GM06990 (cell line): ENCODE results near the gene DDRGK1.

Experiments used
- DNase-seq: peaks from one replicate; pipeline ENCODE4 v3.0.0-alpha.2; 2011; ENCODE audit not compliant: insufficient read length; ENCODE audit errors: extremely low read depth
- H3K27me3 ChIP-seq: replicated peaks from 2 replicates; pipeline ENCODE4 v1.6.0; 2011; ENCODE audit warnings: low read length; ENCODE audit not compliant: control insufficient read depth, insufficient read depth
- H3K36me3 ChIP-seq: 2 replicates; pipeline ENCODE4 v1.5.1; 2011; ENCODE audit warnings: low read length; ENCODE audit not compliant: control insufficient read depth, insufficient read depth
- H3K4me3 ChIP-seq: replicated peaks from 2 replicates; pipeline ENCODE4 v1.5.1; 2011; ENCODE audit warnings: low read depth, mild to moderate bottlenecking, control low read depth, low read length
- TF ChIP-seq, protein P1 (sequence below): IDR thresholded peaks from 2 replicates; pipeline ENCODE4 v1.5.1; 2011; ENCODE audit warnings: low read length, control low read depth, mild to moderate bottlenecking, inconsistent platforms; ENCODE audit not compliant: insufficient read depth, poor library complexity, severe bottlenecking

DDRGK1 gene

GRCh38 chr20:3213226-3213625, 8.7 kb upstream of the DDRGK1 start:
- H3K36me3 ChIP-seq, result peaks cover 15% of the 10 kb centered on the region
- TF ChIP-seq, protein P1, sequence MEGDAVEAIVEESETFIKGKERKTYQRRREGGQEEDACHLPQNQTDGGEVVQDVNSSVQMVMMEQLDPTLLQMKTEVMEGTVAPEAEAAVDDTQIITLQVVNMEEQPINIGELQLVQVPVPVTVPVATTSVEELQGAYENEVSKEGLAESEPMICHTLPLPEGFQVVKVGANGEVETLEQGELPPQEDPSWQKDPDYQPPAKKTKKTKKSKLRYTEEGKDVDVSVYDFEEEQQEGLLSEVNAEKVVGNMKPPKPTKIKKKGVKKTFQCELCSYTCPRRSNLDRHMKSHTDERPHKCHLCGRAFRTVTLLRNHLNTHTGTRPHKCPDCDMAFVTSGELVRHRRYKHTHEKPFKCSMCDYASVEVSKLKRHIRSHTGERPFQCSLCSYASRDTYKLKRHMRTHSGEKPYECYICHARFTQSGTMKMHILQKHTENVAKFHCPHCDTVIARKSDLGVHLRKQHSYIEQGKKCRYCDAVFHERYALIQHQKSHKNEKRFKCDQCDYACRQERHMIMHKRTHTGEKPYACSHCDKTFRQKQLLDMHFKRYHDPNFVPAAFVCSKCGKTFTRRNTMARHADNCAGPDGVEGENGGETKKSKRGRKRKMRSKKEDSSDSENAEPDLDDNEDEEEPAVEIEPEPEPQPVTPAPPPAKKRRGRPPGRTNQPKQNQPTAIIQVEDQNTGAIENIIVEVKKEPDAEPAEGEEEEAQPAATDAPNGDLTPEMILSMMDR, result no peak

DNA sequence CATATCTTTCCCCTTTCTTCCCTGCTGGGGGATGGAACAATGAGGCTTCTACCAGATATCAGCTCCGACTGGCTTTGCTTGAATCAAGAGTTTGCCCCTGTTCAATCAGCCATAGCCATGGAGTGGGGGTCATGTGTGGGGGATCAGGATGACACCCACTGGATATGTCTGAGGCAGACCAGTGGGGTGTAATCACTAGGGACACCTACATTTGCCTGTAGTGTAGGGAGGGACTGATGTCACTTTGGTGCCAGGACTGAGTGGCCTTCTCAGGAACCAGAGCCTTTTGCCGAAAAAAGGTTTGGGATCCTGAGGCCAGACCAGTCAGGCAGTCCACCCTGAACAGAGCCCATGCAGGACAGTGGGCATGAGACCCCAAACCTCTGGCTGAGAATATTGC, 5.9 kb upstream of the DDRGK1 start:
- Histone ChIP-seq H3K36me3 (peaks cover 10% of the 10 kb centered on the region), H3K4me3 (peak overlapping the region; percentile 99), H3K27me3 (no peaks in the 10 kb centered on the region)
- TF ChIP-seq, protein P1, result no peak
- DNase-seq, result no peak

More at GRCh38 chr20:3213226-3213625, 8.7 kb upstream of the DDRGK1 start:
- Histone ChIP-seq H3K27me3 (no peaks in the 10 kb centered on the region), H3K4me3 (no peak overlapping the region)
- DNase-seq, result no peak

- peaks cover 7% of the 10 kb centered on the region for H3K36me3 ChIP-seq
- TF ChIP-seq, protein P1, result no peak
- H3K27me3 ChIP-seq, result no peaks in the 10 kb centered on the region
- no peak for DNase-seq
- peak overlapping the region; percentile 99 for H3K4me3 ChIP-seq
Measured at GRCh38 chr20:3209946-3210317, 5.5 kb upstream of the DDRGK1 start.

- peak; percentile 69 for DNase-seq
- TF ChIP-seq, protein P1, result no peak
- Histone ChIP-seq H3K36me3 (peaks cover 6% of the 10 kb centered on the region), H3K27me3 (no peaks in the 10 kb centered on the region), H3K4me3 (peak within 1 kb of the TSS; percentile 99)
Measured at GRCh38 chr20:3209257-3209945, 4.9 kb upstream of the DDRGK1 start, which contains the start of gene ITPA. Gene ITPA, plus strand, starts transcription at chr20:3209498. Its CDS starts 54 bp downstream, at chr20:3209552.

GRCh38 chr20:3208786-3209256, 4.3 kb upstream of the DDRGK1 start:
- TF ChIP-seq, protein P1, result no peak
- H3K36me3 ChIP-seq, result peaks cover 4% of the 10 kb centered on the region
- DNase-seq, result no peak

More at GRCh38 chr20:3208786-3209256, 4.3 kb upstream of the DDRGK1 start:
- H3K27me3 ChIP-seq, result no peaks in the 10 kb centered on the region
- H3K4me3 ChIP-seq, result peak overlapping the region; percentile 99
